ENCODE data around the gene BMP5. TPM values are rescaled to one million over a fixed set of nuclear protein-coding genes. Genes with fewer than 3 reads are reported as not detected.

Gene BMP5
- total and polyA plus RNA-seq, 9 donors: 0.01 TPM; not detected in 8

DNA sequence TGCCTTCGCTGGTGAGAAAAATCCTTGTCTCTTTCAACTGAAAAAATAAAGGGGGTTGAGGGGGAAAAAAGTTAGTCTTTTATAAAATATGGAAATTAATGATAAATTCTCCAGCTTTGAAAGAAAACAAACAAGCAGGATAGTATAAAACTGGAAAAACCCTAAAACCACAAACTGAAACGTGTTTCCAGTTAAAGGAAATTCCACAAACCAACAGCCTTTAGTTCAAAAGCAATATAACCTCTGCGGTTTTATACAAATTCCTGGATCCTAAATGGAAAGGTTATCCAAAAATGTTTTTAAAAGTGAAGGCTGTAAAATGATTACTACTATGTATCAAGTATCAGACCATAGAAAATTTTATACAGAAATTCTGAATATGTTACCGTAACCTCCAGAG lies 55.6 kb downstream of the BMP5 start:
- TF ChIP-seq POLR2A (IDR thresholded peaks at IDR 0.05) (no peak), EP300 (IDR thresholded peaks at IDR 0.05) (no peak)
- TF ChIP-seq, protein P1, sequence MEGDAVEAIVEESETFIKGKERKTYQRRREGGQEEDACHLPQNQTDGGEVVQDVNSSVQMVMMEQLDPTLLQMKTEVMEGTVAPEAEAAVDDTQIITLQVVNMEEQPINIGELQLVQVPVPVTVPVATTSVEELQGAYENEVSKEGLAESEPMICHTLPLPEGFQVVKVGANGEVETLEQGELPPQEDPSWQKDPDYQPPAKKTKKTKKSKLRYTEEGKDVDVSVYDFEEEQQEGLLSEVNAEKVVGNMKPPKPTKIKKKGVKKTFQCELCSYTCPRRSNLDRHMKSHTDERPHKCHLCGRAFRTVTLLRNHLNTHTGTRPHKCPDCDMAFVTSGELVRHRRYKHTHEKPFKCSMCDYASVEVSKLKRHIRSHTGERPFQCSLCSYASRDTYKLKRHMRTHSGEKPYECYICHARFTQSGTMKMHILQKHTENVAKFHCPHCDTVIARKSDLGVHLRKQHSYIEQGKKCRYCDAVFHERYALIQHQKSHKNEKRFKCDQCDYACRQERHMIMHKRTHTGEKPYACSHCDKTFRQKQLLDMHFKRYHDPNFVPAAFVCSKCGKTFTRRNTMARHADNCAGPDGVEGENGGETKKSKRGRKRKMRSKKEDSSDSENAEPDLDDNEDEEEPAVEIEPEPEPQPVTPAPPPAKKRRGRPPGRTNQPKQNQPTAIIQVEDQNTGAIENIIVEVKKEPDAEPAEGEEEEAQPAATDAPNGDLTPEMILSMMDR (IDR thresholded peaks at IDR 0.05): no peak
- H3K27ac ChIP-seq: no peak overlapping the region
- DNase-seq: no peak

DNA sequence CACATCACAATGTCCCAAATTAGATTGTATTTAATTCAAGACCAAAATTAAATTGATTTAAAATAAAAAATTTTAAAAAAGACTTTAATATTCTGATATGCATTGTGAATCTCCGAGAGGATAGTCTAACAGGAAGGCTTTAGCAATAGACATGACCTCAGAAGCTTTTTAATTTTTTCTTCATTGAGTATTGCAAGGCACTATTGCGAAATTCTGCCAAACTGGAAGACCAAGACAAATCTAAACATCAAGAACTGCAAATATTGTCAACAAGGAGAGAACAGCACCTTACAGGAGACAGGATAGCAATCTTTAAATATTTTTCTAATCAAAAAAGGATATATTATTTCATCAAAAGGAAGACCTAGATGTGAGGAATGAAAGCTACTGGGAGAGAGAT lies 56.9 kb downstream of the BMP5 start:
- H3K4me1 ChIP-seq (ENCODE audit: insufficient read depth): no peaks in the 10 kb centered on the region
- no peaks in the 10 kb centered on the region for H3K27me3 ChIP-seq
- 66 to 76% (median 73%) methylated on average over 2 of the region's 2 CpGs for WGBS, 3 donors
- intact Hi-C loops (cut with DNase I): no loop called here
- H3K27ac ChIP-seq: no peak overlapping the region
- no peak overlapping the region for H3K4me3 ChIP-seq
- TF ChIP-seq, protein P1 (IDR thresholded peaks at IDR 0.05): no peak
- TF ChIP-seq POLR2A (IDR thresholded peaks at IDR 0.05): no peak
- TF ChIP-seq EP300 (IDR thresholded peaks at IDR 0.05): no peak
- no peaks in the 10 kb centered on the region for H3K9me3 ChIP-seq
- DNase-seq: no peak
- H3K36me3 ChIP-seq: no peaks in the 10 kb centered on the region

More for the DNA sequence above, 55.6 kb downstream of the BMP5 start:
- 41 to 66% (median 49%) methylated on average over 4 of the region's 4 CpGs for WGBS, 3 donors
- Histone ChIP-seq H3K4me3 (no peak overlapping the region), H3K27me3 (no peaks in the 10 kb centered on the region), H3K36me3 (no peaks in the 10 kb centered on the region), H3K4me1 (ENCODE audit: insufficient read depth) (no peaks in the 10 kb centered on the region), H3K9me3 (no peaks in the 10 kb centered on the region)
- intact Hi-C loops (cut with DNase I): no loop called here

DNA sequence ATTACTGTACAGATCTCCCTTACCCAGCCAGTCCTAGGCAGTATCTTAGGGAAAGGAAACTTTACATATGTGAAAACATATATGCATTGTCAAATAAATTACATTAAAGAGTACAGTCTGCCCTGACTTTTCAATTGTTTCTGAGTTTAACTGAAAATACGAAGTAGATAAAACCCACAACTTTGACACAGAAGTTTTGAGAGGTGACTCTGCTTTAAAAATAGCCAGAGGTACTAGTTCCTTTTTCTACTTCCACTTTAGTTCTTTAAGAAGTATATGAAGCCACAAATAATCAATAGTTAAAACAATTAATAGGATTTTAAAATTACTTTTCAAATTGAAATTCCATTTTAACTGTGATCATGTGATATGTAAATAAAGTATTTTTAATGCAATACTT lies 62.9 kb downstream of the BMP5 start:
- no peaks in the 10 kb centered on the region for H3K9me3 ChIP-seq
- no peaks in the 10 kb centered on the region for H3K27me3 ChIP-seq
- H3K27ac ChIP-seq: no peak overlapping the region
- DNase-seq: no peak
- TF ChIP-seq, protein P1 (IDR thresholded peaks at IDR 0.05): no peak
- TF ChIP-seq POLR2A (IDR thresholded peaks at IDR 0.05) (no peak), EP300 (IDR thresholded peaks at IDR 0.05) (no peak)
- H3K4me1 ChIP-seq (ENCODE audit: insufficient read depth): no peaks in the 10 kb centered on the region
- H3K4me3 ChIP-seq: no peak overlapping the region
- WGBS, 3 donors: 27 to 50% (median 28%) methylated on average over 1 of the region's 1 CpG
- intact Hi-C loops (cut with DNase I): no loop called here
- H3K36me3 ChIP-seq: no peaks in the 10 kb centered on the region

DNA sequence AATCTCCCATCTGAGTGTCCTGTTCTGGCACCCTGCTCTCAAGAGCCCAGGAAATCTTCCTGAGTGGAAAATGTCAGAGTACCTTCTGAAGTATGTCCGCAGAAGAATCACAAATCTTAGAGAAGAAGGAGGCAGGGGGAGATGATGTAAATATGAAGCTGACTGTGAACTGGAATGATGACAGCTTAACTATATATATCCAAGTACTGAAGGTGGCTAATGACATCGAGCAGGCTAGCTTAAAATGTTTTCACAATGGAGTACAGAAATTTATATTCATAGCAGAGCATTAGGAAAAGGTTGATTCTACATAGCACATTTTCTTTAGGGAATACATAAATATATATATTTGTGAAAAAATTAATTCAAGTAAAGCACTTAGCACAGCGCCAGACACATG lies 64.3 kb downstream of the BMP5 start:
- no peak for DNase-seq
- H3K36me3 ChIP-seq: no peaks in the 10 kb centered on the region
- no peaks in the 10 kb centered on the region for H3K9me3 ChIP-seq
- intact Hi-C loops (cut with DNase I): no loop called here
- TF ChIP-seq EP300 (IDR thresholded peaks at IDR 0.05) (no peak), POLR2A (IDR thresholded peaks at IDR 0.05) (no peak)
- TF ChIP-seq, protein P1 (IDR thresholded peaks at IDR 0.05): no peak
- WGBS, 3 donors: 80 to 88% (median 88%) methylated on average over 3 of the region's 3 CpGs
- H3K4me1 ChIP-seq (ENCODE audit: insufficient read depth): no peaks in the 10 kb centered on the region
- no peaks in the 10 kb centered on the region for H3K27me3 ChIP-seq
- no peak overlapping the region for H3K27ac ChIP-seq
- no peak overlapping the region for H3K4me3 ChIP-seq

Measured in ovary (tissue), 9 donors.